GM18517 (cell line): ENCODE results near the gene MYO10.
"Not testable (repeated sequence)": the region's sequence is repeated elsewhere in the genome, so short reads cannot be mapped to it uniquely, and the experiment has no call there.

ENCODE experiments used
- ATAC-seq: cut with Tn5 transposase; IDR thresholded peaks from one replicate; pipeline ENCODE4 v1.9.1; 2021; ENCODE audit warnings: mild to moderate bottlenecking, moderate library complexity; ENCODE audit not compliant: unreplicated experiment

MYO10 gene

GRCh38 chr5:16681876-16682275 lies 254.2 kb downstream of the MYO10 start:
- no peak for ATAC-seq

GRCh38 chr5:16679863-16680262 lies 256.2 kb downstream of the MYO10 start:
- no peak for ATAC-seq

- ATAC-seq: no peak
These were observed 256.9 kb downstream of the MYO10 start for GRCh38 chr5:16679190-16679589.

GRCh38 chr5:16675806-16676205 lies 260.3 kb downstream of the MYO10 start:
- no peak for ATAC-seq

GRCh38 chr5:16674750-16675149 lies 261.3 kb downstream of the MYO10 start:
- no peak for ATAC-seq

- no peak for ATAC-seq
These were observed 262.6 kb downstream of the MYO10 start for GRCh38 chr5:16673241-16674201.

GRCh38 chr5:16671208-16671607 lies 264.9 kb downstream of the MYO10 start:
- ATAC-seq: no peak

- no peak for ATAC-seq
These were observed 266.3 kb downstream of the MYO10 start for GRCh38 chr5:16669776-16670175.

GRCh38 chr5:16668631-16669030 lies 267.5 kb downstream of the MYO10 start:
- ATAC-seq: no peak

GRCh38 chr5:16668194-16668593 lies 267.9 kb downstream of the MYO10 start:
- ATAC-seq: no peak

- ATAC-seq: no peak
These were observed 269.1 kb downstream of the MYO10 start for GRCh38 chr5:16666883-16667398.

GRCh38 chr5:16666130-16666882 lies 269.8 kb downstream of the MYO10 start:
- no peak for ATAC-seq

- no peak for ATAC-seq
These were observed 270.5 kb downstream of the MYO10 start for GRCh38 chr5:16665601-16666000.

- no peak for ATAC-seq
These were observed 271.7 kb downstream of the MYO10 start for GRCh38 chr5:16664368-16664767.

GRCh38 chr5:16663840-16664239 lies 272.2 kb downstream of the MYO10 start:
- no peak for ATAC-seq

GRCh38 chr5:16661713-16662112 lies 274.4 kb downstream of the MYO10 start:
- no peak for ATAC-seq

GRCh38 chr5:16660982-16661381 lies 275.1 kb downstream of the MYO10 start:
- ATAC-seq: no peak

GRCh38 chr5:16659536-16659935 lies 276.6 kb downstream of the MYO10 start:
- no peak for ATAC-seq

- no peak for ATAC-seq
These were observed 279.4 kb downstream of the MYO10 start for GRCh38 chr5:16656561-16657191.

GRCh38 chr5:16654647-16655334 lies 281.3 kb downstream of the MYO10 start:
- no peak for ATAC-seq

GRCh38 chr5:16648739-16649138 lies 287.3 kb downstream of the MYO10 start:
- not testable (repeated sequence) for ATAC-seq
